Measurements from ENCODE around the gene CTXN1.

DNA sequence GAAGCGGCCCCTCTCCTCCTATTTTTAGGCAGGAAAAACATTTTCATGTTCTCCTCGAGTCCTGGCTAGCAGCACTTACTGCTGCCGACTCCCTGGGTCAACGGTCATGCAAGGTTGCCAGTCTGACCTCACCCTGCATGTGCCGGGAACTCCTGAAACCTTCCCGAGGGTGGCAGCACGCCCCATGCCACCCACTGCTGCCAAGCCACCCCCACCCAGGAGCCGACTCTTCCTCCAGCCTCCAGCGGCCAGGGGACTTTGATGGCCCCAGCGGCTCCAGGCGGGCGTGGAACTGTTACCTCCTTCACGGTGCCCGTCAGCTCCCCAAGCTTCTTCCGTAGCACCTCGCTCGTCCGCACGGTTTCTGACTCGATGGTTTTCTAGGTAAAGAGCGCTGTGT is 8.8 kb upstream of the CTXN1 start:
- TF ChIP-seq EZH2 (IDR thresholded peaks at IDR 0.05) (no peak), POLR2AphosphoS5 (IDR thresholded peaks at IDR 0.05; ENCODE audit: borderline replicate concordance, low read depth, low read length) (no peak)

All from SK-N-MC (cell line).